ENCODE results near the gene MEGF8.

- TF ChIP-seq POLR2A (IDR thresholded peaks at IDR 0.05) (no peak), CTCF (IDR thresholded peaks at IDR 0.05) (no peak)
Observed at GRCh38 chr19:42322305-42322704, 3.1 kb upstream of the MEGF8 start.

Measured in suprapubic skin (tissue), 3 donors.